Cardiac atrium fibroblast (primary cell): Measurements from ENCODE around the gene ASPSCR1. TPM values are rescaled to one million over a fixed set of nuclear protein-coding genes. Genes with fewer than 3 reads are reported as not detected.

Experiments used
- total RNA-seq: library from RNA; depleted of rRNA; stranded (reverse); fragments of >200 nt; gene quantifications from 2 replicates; pipeline ENCODE4 v1.2.3, GENCODE V29; 2015

The ASPSCR1 gene, protein sequence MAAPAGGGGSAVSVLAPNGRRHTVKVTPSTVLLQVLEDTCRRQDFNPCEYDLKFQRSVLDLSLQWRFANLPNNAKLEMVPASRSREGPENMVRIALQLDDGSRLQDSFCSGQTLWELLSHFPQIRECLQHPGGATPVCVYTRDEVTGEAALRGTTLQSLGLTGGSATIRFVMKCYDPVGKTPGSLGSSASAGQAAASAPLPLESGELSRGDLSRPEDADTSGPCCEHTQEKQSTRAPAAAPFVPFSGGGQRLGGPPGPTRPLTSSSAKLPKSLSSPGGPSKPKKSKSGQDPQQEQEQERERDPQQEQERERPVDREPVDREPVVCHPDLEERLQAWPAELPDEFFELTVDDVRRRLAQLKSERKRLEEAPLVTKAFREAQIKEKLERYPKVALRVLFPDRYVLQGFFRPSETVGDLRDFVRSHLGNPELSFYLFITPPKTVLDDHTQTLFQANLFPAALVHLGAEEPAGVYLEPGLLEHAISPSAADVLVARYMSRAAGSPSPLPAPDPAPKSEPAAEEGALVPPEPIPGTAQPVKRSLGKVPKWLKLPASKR
- total RNA-seq: 14.3 and 17.8 TPM in 2 replicates

GRCh38 chr17:81977211-81977808 lies at the start of gene ASPSCR1:
Gene ASPSCR1, plus strand, starts transcription at chr17:81977629. Its CDS starts 18 bp downstream, at chr17:81977647.

DNA sequence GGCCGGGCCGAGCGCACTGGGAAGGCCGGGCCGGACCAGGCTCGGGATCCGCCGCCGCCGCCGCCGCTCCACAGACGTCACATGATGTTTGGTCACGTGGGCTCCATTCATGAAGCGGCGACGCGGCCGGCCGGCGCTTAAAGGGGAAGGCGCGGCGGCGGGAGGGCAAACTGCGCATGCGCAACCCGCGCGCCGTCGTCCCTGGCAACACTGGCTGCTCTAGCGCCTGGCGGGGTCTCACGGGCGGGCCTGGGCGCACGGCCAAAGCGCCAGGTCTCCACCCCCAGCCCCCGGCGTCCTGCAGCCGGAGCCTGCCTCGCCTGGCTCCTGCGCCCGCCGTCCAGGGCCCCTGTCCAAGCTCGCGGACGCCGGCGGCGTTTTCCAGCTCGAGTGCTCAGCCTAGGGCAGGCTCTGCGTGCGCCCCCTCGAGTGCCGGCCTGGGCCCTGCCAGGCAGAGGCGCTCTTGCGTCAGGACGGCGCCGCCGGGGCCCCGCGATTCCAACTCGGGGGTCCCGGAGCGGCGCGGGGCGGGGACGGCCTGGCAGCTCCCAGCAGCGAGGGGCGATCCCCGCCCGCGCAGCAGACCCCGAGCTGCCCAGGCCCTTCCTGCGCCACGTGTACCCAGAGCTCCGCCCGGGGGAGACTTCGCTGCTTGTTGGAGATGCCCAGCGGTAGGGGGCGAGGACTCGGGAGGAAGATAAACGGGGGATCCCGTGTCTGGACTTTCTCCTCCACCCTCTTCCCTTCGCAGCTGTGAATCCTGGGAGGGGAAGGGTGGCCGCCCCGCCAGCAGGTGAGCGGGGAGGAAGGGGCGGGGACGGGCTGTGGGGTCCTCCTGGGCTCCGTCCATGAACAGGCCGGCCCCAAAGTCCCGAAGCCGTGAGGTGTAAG lies 49.5 kb upstream of the ASPSCR1 start, which contains the start of gene MAFG:
Gene MAFG (minus strand): TSS at position 83 of the 891 bp plus-strand sequence. CDS start 4,550 bp downstream, outside the sequence.

DNA sequence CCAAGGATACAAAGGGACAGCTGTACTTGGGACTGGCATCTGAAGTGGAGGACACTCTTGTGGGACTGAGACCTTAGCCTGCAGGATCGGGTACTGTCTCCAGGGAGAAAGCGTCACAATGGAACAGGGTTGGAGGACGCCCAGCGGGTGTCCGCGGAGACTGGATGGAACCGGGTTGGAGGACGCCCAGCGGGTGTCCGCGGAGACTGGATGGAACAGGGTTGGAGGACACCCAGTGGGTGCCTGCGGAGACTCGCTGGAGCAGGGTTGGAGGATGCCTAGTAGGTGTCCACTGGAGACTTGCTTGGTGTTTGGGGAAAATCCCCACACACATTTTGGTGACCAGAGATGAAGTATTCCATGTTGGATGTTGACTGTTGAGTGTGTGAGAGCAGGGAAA lies 30.2 kb upstream of the ASPSCR1 start, which contains the start of gene MYADML2:
Gene MYADML2 (minus strand): TSS at position 45 of the 400 bp plus-strand sequence. CDS start 5,492 bp downstream, outside the sequence.

DNA sequence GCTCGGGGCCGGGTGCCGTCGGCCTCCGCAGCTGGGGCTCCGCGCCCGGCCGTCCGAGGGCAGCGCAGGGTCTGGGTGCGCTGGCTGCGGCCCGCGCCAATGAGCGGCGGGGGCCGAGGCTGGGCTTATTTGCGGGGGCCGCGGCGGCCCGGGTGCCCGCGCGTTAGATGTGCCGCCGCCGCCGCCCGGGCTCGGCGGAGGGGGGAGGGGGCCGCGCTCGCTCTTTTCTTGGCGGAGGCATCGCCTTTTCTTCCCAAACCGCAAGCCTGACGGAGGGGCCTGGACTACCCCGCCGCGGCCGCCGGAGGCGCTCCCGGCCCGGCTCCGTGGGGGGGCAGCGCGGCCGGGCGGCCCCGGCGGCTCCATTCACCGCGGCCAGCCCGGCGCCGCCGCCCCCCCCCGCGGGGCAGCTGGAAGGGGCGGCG lies 16.3 kb upstream of the ASPSCR1 start, which contains the start of gene NOTUM:
Gene NOTUM (minus strand): TSS at position 101 of the 425 bp plus-strand sequence. CDS start 278 bp downstream, outside the sequence.

DNA sequence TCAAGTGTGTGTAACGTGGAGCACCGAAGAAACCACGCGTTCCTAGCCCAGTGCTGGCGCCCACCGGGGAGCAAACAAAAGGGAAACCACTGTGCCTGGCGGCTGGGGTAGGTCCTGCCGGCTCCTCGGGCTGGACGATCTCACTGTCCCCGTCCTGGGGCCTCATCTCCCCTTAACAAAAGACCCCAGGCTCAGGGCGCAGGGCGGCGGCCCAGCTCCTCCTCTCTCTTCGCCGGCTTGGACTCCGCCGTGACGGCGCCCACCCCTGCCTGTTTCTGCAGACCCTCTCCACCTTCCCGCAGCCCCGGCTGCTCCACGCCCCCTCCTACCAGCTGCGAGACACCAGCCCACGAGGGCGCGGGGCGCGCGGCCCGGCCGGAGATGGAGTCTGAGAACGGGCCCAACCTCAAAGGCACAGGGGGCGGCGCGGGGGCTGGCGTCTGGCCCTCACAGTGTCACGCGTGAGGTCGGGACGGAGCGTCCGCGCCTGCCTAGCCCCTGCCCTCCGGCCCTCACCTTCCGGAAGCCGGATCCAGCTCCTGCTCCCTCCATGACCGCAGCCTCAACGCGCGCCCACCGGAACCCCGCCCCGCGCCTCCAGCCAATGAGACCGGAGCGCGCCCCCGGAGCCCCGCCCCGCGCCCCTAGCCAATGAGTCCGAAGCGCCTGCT lies 45.0 kb downstream of the ASPSCR1 start, which contains the start of gene CENPX:
Gene CENPX (minus strand): TSS at position 569 of the 671 bp plus-strand sequence. CDS start 17 bp downstream, at position 552.

GRCh38 chr17:82022981-82023446 lies 45.6 kb downstream of the ASPSCR1 start, which contains the start of gene LRRC45:
Gene LRRC45, plus strand, starts transcription at chr17:82023305. Its CDS starts 339 bp downstream, at chr17:82023644.

DNA sequence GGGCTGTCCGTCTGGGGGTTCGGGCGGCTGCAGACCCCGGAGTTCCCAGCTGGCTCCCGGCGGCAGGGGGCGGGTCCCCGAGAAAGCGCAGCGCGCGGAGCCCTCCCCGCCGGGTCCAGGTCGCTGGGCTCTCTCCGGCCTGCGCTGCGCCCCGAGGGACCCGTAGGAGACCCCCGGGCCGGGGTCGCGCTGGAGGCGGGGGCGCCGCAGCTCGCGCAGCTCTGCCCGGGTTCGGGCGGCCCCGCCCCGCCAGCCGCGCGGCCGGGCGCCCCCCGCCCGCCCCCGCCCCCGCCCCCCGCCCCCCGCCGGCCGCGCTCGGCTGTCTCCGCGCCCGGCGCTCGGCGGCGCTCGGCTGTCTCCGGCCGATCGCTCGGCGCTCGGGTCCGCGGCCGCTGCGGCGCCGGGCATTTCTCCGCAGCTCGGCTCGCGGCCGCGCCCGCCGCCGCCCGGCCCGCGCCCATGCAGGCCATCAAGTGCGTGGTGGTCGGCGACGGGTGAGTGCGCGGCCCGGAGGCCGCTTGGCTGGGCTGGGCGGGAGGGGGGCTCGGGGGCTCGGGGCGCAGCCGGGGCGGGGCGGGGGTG lies 54.0 kb downstream of the ASPSCR1 start, which contains the start of gene RAC3:
Gene RAC3 (plus strand): TSS at position 376 of the 582 bp plus-strand sequence. CDS start 84 bp downstream, at position 460.

GRCh38 chr17:82037092-82037888 lies 59.9 kb downstream of the ASPSCR1 start, which contains the start of gene DCXR:
Gene DCXR, minus strand, starts transcription at chr17:82037697. Its CDS starts 15 bp downstream, at chr17:82037682.

GRCh38 chr17:82051776-82052637 lies 74.6 kb downstream of the ASPSCR1 start, which contains the start of the genes GPS1 and RFNG:
Gene GPS1, plus strand, starts transcription at chr17:82051898. Its CDS starts 34 bp downstream, at chr17:82051932.
Gene RFNG, minus strand, starts transcription at chr17:82051811. Its CDS starts 45 bp downstream, at chr17:82051766.

DNA sequence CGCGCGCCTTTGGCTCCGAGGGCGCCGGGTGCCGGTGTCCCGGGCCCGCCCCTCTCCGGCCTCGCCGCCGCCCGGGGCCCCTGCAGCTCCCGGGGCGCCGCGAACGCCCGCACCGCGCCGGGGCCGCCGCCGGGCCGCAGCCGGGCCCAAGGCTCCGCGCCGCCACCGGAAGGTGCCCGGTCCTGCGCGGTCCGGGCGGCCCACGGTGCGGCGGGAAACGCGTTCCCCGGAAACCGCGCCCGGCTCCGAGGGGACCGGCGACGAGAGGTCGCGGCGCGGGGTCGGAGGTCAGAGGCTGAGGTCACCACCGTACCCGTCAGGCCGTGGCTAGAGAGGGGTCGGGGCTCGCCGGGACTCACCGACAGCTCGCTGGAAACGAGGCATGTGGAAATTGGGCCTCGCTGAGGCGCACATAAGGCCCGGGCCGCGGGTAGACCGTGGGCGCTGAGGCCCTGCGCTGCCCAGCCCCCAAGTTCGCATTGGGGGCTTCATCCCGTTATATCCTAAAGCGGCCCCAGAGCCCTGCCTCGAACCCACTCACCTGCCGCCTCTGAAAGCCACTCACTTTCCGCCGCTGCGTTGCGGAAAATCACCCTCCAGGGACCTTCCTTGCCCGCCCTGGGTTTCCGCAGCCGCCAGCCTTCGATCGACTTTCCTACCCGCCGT lies 88.3 kb downstream of the ASPSCR1 start, which contains the start of gene DUS1L:
Gene DUS1L (minus strand): TSS at position 167 of the 666 bp plus-strand sequence. CDS start 745 bp downstream, outside the sequence.

Other genes starting within 250 kb of the ASPSCR1 start
- gene GCGR, start 173.5 kb upstream of the ASPSCR1 start, total RNA-seq: not detected in 2 replicates
- gene MCRIP1, start 144.3 kb upstream of the ASPSCR1 start, total RNA-seq: 79.1 and 107 TPM in 2 replicates
- not detected in 2 replicates for gene PPP1R27, start 142.6 kb upstream of the ASPSCR1 start, total RNA-seq
- gene P4HB, start 117.1 kb upstream of the ASPSCR1 start, total RNA-seq: 3,334 and 3,459 TPM in 2 replicates
- gene ARHGDIA, start 106.3 kb upstream of the ASPSCR1 start, total RNA-seq: 303 and 339 TPM in 2 replicates
- 55.6 and 108 TPM in 2 replicates for gene ALYREF, start 86.0 kb upstream of the ASPSCR1 start, total RNA-seq
- 195 and 225 TPM in 2 replicates for gene ANAPC11, start 85.9 kb upstream of the ASPSCR1 start, total RNA-seq
- gene NPB, start 75.4 kb upstream of the ASPSCR1 start, total RNA-seq: 6.6 TPM in 1 of 2 replicates, not detected in the other
- 28.3 and 50.5 TPM in 2 replicates for gene PCYT2, start 66.2 kb upstream of the ASPSCR1 start, total RNA-seq
- 13.1 and 14.3 TPM in 2 replicates for gene SIRT7, start 59.5 kb upstream of the ASPSCR1 start, total RNA-seq
- gene MAFG, start 49.9 kb upstream of the ASPSCR1 start, total RNA-seq: 12.8 and 18.1 TPM in 2 replicates
- gene PYCR1, start 40.3 kb upstream of the ASPSCR1 start, total RNA-seq: 155 and 219 TPM in 2 replicates
- gene MYADML2, start 30.4 kb upstream of the ASPSCR1 start, total RNA-seq: not detected in 2 replicates
- gene NOTUM, start 16.4 kb upstream of the ASPSCR1 start, total RNA-seq: not detected in 2 replicates
- gene CENPX, start 45.2 kb downstream of the ASPSCR1 start, total RNA-seq: 69.9 and 77.9 TPM in 2 replicates
- gene LRRC45, start 45.7 kb downstream of the ASPSCR1 start, total RNA-seq: 7.9 and 8.8 TPM in 2 replicates
- gene RAC3, start 54.0 kb downstream of the ASPSCR1 start, total RNA-seq: 32.6 and 38.8 TPM in 2 replicates
- gene DCXR, start 60.1 kb downstream of the ASPSCR1 start, total RNA-seq: 83.4 and 156 TPM in 2 replicates
- 34.7 and 43.7 TPM in 2 replicates for gene RFNG, start 74.2 kb downstream of the ASPSCR1 start, total RNA-seq
- gene GPS1, start 74.3 kb downstream of the ASPSCR1 start, total RNA-seq: 91.0 and 91.7 TPM in 2 replicates
- 33.0 and 34.7 TPM in 2 replicates for gene DUS1L, start 88.2 kb downstream of the ASPSCR1 start, total RNA-seq
- gene FASN, start 120.6 kb downstream of the ASPSCR1 start, total RNA-seq: 80.9 and 170 TPM in 2 replicates
- 6.5 and 9.4 TPM in 2 replicates for gene CCDC57, start 235.2 kb downstream of the ASPSCR1 start, total RNA-seq